ENCODE results near the gene RALGPS2.

Gene RALGPS2

DNA sequence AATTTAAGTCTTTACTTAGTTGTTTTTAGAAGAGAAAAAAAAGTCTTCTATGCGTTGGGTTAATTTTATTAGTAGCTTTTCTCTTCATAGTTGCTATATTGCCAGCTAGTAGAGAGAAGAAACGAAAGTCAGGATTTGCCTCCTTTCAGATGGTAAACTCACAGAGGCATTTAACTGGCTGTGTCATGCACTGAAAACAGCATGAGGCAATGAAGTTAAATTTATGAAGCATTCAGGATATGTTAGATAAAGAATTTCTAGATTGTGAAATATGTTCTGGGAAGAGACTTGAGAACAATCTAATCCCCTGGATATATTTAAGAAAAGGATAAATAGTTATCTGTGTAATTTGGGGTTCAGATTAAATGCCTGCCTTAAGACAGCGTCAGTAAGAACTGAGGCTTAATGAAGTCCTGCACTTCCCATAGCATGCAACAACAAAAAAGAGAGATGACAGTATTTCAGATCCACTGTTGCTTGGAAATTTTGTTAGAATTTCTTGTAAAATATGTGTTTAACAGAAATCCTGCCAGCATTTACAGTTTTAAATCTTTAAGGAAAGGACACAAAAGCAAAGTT is 144.2 kb downstream of the RALGPS2 start:
- H3K4me3 ChIP-seq (ENCODE audit: low read depth, low read length) = no peak overlapping the region
- no peak for DNase-seq (ENCODE audit: low read depth)
- TF ChIP-seq, protein P1, sequence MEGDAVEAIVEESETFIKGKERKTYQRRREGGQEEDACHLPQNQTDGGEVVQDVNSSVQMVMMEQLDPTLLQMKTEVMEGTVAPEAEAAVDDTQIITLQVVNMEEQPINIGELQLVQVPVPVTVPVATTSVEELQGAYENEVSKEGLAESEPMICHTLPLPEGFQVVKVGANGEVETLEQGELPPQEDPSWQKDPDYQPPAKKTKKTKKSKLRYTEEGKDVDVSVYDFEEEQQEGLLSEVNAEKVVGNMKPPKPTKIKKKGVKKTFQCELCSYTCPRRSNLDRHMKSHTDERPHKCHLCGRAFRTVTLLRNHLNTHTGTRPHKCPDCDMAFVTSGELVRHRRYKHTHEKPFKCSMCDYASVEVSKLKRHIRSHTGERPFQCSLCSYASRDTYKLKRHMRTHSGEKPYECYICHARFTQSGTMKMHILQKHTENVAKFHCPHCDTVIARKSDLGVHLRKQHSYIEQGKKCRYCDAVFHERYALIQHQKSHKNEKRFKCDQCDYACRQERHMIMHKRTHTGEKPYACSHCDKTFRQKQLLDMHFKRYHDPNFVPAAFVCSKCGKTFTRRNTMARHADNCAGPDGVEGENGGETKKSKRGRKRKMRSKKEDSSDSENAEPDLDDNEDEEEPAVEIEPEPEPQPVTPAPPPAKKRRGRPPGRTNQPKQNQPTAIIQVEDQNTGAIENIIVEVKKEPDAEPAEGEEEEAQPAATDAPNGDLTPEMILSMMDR (IDR thresholded peaks at IDR 0.05; ENCODE audit: insufficient read depth, low read depth, low read length, missing control alignments) = no peak

- TF ChIP-seq, protein P1 (IDR thresholded peaks at IDR 0.05; ENCODE audit: insufficient read depth, low read depth, low read length, missing control alignments) = no peak
- no peak for DNase-seq (ENCODE audit: low read depth)
- no peak overlapping the region for H3K4me3 ChIP-seq (ENCODE audit: low read depth, low read length)
Measured at GRCh38 chr1:178870221-178870620, 145.2 kb downstream of the RALGPS2 start.

GRCh38 chr1:178870944-178871343 is 145.9 kb downstream of the RALGPS2 start, which contains the start of gene ANGPTL1:
ANGPTL1 (minus strand) TSS chr1:178871077; CDS start chr1:178865776, 5,301 bp downstream.
- DNase-seq (ENCODE audit: low read depth) = no peak
- TF ChIP-seq, protein P1 (IDR thresholded peaks at IDR 0.05; ENCODE audit: insufficient read depth, low read depth, low read length, missing control alignments) = no peak
- no peak within 1 kb of the TSS for H3K4me3 ChIP-seq (ENCODE audit: low read depth, low read length)

GRCh38 chr1:178871551-178872320 is 146.7 kb downstream of the RALGPS2 start:
- no peak for DNase-seq (ENCODE audit: low read depth)
- TF ChIP-seq, protein P1 (IDR thresholded peaks at IDR 0.05; ENCODE audit: insufficient read depth, low read depth, low read length, missing control alignments) = no peak
- no peak overlapping the region for H3K4me3 ChIP-seq (ENCODE audit: low read depth, low read length)

DNA sequence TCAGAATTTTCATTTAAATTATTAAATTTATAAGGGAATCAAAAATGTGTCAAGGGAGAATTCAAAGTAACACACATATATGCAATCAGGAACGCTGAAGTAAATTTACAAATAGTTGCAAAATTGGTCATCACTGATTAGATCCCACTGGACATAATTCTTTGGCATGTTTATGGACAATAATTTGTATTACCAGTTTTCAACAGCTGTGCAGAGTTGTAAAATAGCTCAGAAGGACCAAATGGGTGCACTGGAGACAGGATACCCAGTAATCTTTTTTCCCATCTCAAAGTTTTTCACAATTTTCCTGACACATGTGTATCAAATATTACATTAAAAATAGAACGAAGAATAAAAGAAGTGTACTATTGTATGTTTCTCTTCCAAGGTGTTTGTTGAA is 149.9 kb downstream of the RALGPS2 start:
- no peak overlapping the region for H3K4me3 ChIP-seq (ENCODE audit: low read depth, low read length)
- TF ChIP-seq, protein P1 (IDR thresholded peaks at IDR 0.05; ENCODE audit: insufficient read depth, low read depth, low read length, missing control alignments) = no peak
- DNase-seq (ENCODE audit: low read depth) = no peak

- TF ChIP-seq, protein P1 (IDR thresholded peaks at IDR 0.05; ENCODE audit: insufficient read depth, low read depth, low read length, missing control alignments) = no peak
- no peak for DNase-seq (ENCODE audit: low read depth)
- H3K4me3 ChIP-seq (ENCODE audit: low read depth, low read length) = no peak overlapping the region
Measured at GRCh38 chr1:178875936-178876335, 150.9 kb downstream of the RALGPS2 start.
